Measurements from ENCODE around the gene NPAS3.

GRCh38 chr14:33134162-33134561 lies 195.5 kb downstream of the NPAS3 start:
- no peak for TF ChIP-seq POLR2A (IDR thresholded peaks at IDR 0.05; ENCODE audit: control extremely low read depth in 1 of 2, low read depth in 2 of 2, low read length in 2 of 2)
- no peak for TF ChIP-seq POLR2AphosphoS5 (IDR thresholded peaks at IDR 0.05; ENCODE audit: low read depth, low read length)
- no peak for TF ChIP-seq CTCF (IDR thresholded peaks at IDR 0.05; ENCODE audit: control extremely low read depth in 1 of 3, insufficient read depth in 1 of 3, low read depth in 1 of 3, low read length in 3 of 3)

All from H1 (cell line).